ENCODE results near the gene SYNE1.

Gene SYNE1

DNA sequence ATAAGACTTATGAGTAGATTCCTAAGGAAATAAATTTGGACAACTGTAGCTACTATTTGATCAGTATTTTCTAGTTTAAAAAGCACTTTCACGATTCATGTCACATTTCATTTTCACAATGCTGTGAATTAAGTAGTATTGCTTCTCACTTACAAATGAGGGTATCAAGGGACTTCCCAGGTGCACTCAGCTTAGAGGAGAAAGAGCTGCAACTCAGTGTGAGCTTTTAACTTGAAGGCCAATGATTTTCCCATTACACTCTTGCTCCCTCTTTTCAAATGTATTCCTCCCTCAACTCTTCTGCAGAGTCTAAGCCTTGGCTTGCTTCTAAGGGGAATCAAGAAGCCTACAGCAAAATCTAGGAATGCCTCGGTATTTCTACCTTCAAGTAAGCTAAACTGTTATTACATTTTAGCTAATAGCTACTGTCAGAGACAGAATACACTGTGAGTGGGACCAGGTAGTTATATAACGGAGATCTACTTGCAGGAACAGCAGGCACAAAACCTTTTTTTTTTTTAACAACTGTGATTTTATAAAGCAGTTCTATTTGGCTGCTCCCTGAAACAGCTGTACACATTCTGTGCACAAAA lies 339.0 kb downstream of the SYNE1 start:
- Histone ChIP-seq H3K9ac (ENCODE audit: low read length) (no peak overlapping the region), H3K23ac (ENCODE audit: low read length) (no peak overlapping the region), H3K4me3 (ENCODE audit: low read depth, low read length) (no peak overlapping the region), H3K36me3 (ENCODE audit: control insufficient read depth in 1 of 2, insufficient read depth in 2 of 2, low read length in 2 of 2) (peaks cover 1 to 2% of the 10 kb centered on the region in 2 experiments), H2BK120ac (ENCODE audit: insufficient read depth, low read length, poor library complexity) (no peak overlapping the region), H3K14ac (ENCODE audit: low read length) (no peak overlapping the region), H2BK5ac (ENCODE audit: low read depth, low read length, poor library complexity) (no peak overlapping the region), H3K18ac (ENCODE audit: low read length) (no peak overlapping the region), H4K12ac (ENCODE audit: low read depth, low read length) (no peak overlapping the region), H3K4ac (ENCODE audit: low read depth, low read length) (no peak overlapping the region), H3K4me2 (ENCODE audit: low read length) (no peak overlapping the region), H3K27me3 (ENCODE audit: insufficient read depth, low read length) (no peaks in the 10 kb centered on the region), H3K79me1 (ENCODE audit: low read length) (no peaks in the 10 kb centered on the region), H3K4me1 (ENCODE audit: control insufficient read depth in 1 of 2, insufficient read depth in 2 of 2, low read length in 2 of 2) (peaks cover 0 to 2% of the 10 kb centered on the region in 2 experiments), H3K27ac (ENCODE audit: low read depth, low read length) (no peak overlapping the region), H2AK5ac (ENCODE audit: low read length) (no peak overlapping the region), H2AFZ (ENCODE audit: insufficient read depth, low read length, poor library complexity) (no peak overlapping the region), H3K79me2 (ENCODE audit: control insufficient read depth, insufficient read depth, low read length, poor library complexity) (no peaks in the 10 kb centered on the region), H2BK12ac (ENCODE audit: low read length) (no peak overlapping the region), H3K9me3 (ENCODE audit: insufficient read depth, low read depth, low read length) (no peaks in the 10 kb centered on the region), H4K8ac (ENCODE audit: low read depth, low read length) (no peak overlapping the region), H4K91ac (ENCODE audit: low read depth, low read length) (no peak overlapping the region)
- WGBS (ENCODE audit: extremely low coverage, insufficient coverage, insufficient read length) = no CpG with 5 or more reads among the region's 3 CpGs
- no peak for DNase-seq

DNA sequence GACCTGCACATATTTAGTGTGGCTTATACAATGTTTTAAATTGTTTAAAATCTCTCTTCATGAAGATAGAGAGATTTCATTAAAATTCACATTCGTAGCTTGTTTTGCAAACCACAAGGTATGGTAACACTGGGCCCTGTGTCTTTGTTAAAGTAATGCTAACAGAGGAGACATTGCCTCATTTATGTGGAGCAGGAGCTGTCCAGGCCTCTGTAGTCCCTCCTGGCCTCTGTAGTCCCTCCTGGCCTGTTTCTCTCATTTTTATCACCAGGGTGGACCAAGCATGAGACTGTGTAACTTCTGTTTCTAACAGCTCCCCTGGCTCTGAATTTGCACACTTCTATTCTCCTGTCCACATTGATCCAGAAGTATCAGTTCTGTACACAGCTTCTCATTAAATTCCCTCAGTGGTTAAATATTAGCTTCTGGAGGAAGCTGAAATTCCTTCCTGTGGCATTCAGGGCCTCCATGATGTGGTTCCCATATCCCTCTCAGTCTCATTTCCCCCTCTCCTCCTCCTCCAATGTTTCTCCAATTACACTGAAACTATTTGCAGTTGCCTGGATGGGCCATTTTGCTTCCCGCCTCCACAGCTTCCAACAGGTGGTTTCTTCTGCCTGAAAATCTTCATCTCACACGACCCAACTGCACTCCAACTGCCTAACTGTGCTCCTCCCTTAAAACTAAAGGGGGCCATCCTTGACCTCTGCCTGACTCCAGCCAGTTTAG lies 340.4 kb downstream of the SYNE1 start:
- H3K4me2 ChIP-seq (ENCODE audit: low read length) = no peak overlapping the region
- H3K14ac ChIP-seq (ENCODE audit: low read length) = no peak overlapping the region
- H3K4me3 ChIP-seq (ENCODE audit: low read depth, low read length) = no peak overlapping the region
- no peak for DNase-seq
- no peak overlapping the region for H4K91ac ChIP-seq (ENCODE audit: low read depth, low read length)
- H2AFZ ChIP-seq (ENCODE audit: insufficient read depth, low read length, poor library complexity) = no peak overlapping the region
- H3K18ac ChIP-seq (ENCODE audit: low read length) = no peak overlapping the region
- no peak overlapping the region for H2BK12ac ChIP-seq (ENCODE audit: low read length)
- no peaks in the 10 kb centered on the region for H3K9me3 ChIP-seq (ENCODE audit: insufficient read depth, low read depth, low read length)
- H4K12ac ChIP-seq (ENCODE audit: low read depth, low read length) = no peak overlapping the region
- H3K36me3 ChIP-seq (ENCODE audit: control insufficient read depth in 1 of 2, insufficient read depth in 2 of 2, low read length in 2 of 2) = peaks cover 1 to 2% of the 10 kb centered on the region in 2 experiments
- H2BK120ac ChIP-seq (ENCODE audit: insufficient read depth, low read length, poor library complexity) = no peak overlapping the region
- no peak overlapping the region for H3K27ac ChIP-seq (ENCODE audit: low read depth, low read length)
- no peak overlapping the region for H3K23ac ChIP-seq (ENCODE audit: low read length)
- no peaks in the 10 kb centered on the region for H3K79me1 ChIP-seq (ENCODE audit: low read length)
- H4K8ac ChIP-seq (ENCODE audit: low read depth, low read length) = no peak overlapping the region
- H2AK5ac ChIP-seq (ENCODE audit: low read length) = no peak overlapping the region
- H3K27me3 ChIP-seq (ENCODE audit: insufficient read depth, low read length) = no peaks in the 10 kb centered on the region
- no peaks in the 10 kb centered on the region for H3K79me2 ChIP-seq (ENCODE audit: control insufficient read depth, insufficient read depth, low read length, poor library complexity)
- H3K9ac ChIP-seq (ENCODE audit: low read length) = no peak overlapping the region
- H3K4me1 ChIP-seq (ENCODE audit: control insufficient read depth in 1 of 2, insufficient read depth in 2 of 2, low read length in 2 of 2) = peaks cover 0 to 2% of the 10 kb centered on the region in 2 experiments
- no peak overlapping the region for H2BK5ac ChIP-seq (ENCODE audit: low read depth, low read length, poor library complexity)
- no peak overlapping the region for H3K4ac ChIP-seq (ENCODE audit: low read depth, low read length)
- WGBS (ENCODE audit: extremely low coverage, insufficient coverage, insufficient read length) = no CpG with 5 or more reads among the region's 3 CpGs

DNA sequence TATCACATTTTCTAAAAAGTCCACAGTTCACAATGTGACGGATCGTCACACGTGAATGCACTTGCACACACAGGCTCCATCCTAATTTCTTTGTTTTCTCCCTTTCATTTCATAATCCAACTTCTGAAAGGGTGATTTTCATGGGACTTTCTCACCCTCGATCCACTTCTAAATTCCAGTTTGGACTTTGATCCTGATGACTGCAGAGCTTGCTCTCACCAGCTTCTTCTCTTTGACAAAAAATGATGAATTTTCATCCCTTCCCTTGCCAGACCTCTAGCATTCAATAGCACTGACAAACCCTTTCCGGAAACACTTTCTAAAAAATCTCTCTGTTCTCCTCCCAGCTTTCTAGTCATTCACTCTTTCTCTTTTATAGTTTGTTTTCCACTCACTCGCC lies 341.2 kb downstream of the SYNE1 start:
- Histone ChIP-seq H2BK120ac (ENCODE audit: insufficient read depth, low read length, poor library complexity) (no peak overlapping the region), H2BK5ac (ENCODE audit: low read depth, low read length, poor library complexity) (no peak overlapping the region), H3K4ac (ENCODE audit: low read depth, low read length) (no peak overlapping the region), H4K91ac (ENCODE audit: low read depth, low read length) (no peak overlapping the region), H3K18ac (ENCODE audit: low read length) (no peak overlapping the region), H3K9me3 (ENCODE audit: insufficient read depth, low read depth, low read length) (no peaks in the 10 kb centered on the region), H3K4me3 (ENCODE audit: low read depth, low read length) (no peak overlapping the region), H4K8ac (ENCODE audit: low read depth, low read length) (no peak overlapping the region), H2AK5ac (ENCODE audit: low read length) (no peak overlapping the region), H2AFZ (ENCODE audit: insufficient read depth, low read length, poor library complexity) (no peak overlapping the region), H3K23ac (ENCODE audit: low read length) (no peak overlapping the region), H3K27me3 (ENCODE audit: insufficient read depth, low read length) (no peaks in the 10 kb centered on the region), H3K4me1 (ENCODE audit: control insufficient read depth in 1 of 2, insufficient read depth in 2 of 2, low read length in 2 of 2) (no peaks in the 10 kb centered on the region), H3K36me3 (ENCODE audit: control insufficient read depth in 1 of 2, insufficient read depth in 2 of 2, low read length in 2 of 2) (peaks cover 1 to 2% of the 10 kb centered on the region in 2 experiments), H3K79me1 (ENCODE audit: low read length) (no peaks in the 10 kb centered on the region), H3K14ac (ENCODE audit: low read length) (no peak overlapping the region), H2BK12ac (ENCODE audit: low read length) (no peak overlapping the region), H3K79me2 (ENCODE audit: control insufficient read depth, insufficient read depth, low read length, poor library complexity) (no peaks in the 10 kb centered on the region), H3K4me2 (ENCODE audit: low read length) (no peak overlapping the region), H3K27ac (ENCODE audit: low read depth, low read length) (no peak overlapping the region), H3K9ac (ENCODE audit: low read length) (no peak overlapping the region), H4K12ac (ENCODE audit: low read depth, low read length) (no peak overlapping the region)
- DNase-seq = no peak
- WGBS (ENCODE audit: extremely low coverage, insufficient coverage, insufficient read length) = no CpG with 5 or more reads among the region's 6 CpGs

DNA sequence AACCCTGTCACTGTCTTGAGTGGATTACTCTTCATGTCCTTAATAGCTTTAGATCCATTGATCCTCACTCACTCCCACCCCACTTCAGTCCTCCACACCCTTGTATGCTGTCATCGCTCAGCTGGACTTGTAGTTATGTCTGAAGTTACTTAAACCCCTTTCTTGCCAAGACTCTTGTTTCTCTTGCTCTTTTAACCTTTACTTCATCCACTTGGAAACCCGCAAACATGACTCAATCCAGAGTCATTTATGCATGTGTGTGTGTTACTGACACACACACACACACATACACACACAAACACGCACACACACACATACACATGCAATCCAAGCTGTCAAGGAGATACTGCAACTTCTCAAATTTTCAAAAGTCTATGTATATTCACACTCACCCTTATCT lies 341.8 kb downstream of the SYNE1 start:
- Histone ChIP-seq H2BK120ac (ENCODE audit: insufficient read depth, low read length, poor library complexity) (no peak overlapping the region), H3K4me3 (ENCODE audit: low read depth, low read length) (no peak overlapping the region), H3K4me1 (ENCODE audit: control insufficient read depth in 1 of 2, insufficient read depth in 2 of 2, low read length in 2 of 2) (no peaks in the 10 kb centered on the region), H3K9me3 (ENCODE audit: insufficient read depth, low read depth, low read length) (no peaks in the 10 kb centered on the region), H3K4me2 (ENCODE audit: low read length) (no peak overlapping the region), H4K91ac (ENCODE audit: low read depth, low read length) (no peak overlapping the region), H3K14ac (ENCODE audit: low read length) (no peak overlapping the region), H3K4ac (ENCODE audit: low read depth, low read length) (no peak overlapping the region), H3K23ac (ENCODE audit: low read length) (no peak overlapping the region), H2AFZ (ENCODE audit: insufficient read depth, low read length, poor library complexity) (no peak overlapping the region), H3K27me3 (ENCODE audit: insufficient read depth, low read length) (no peaks in the 10 kb centered on the region), H3K27ac (ENCODE audit: low read depth, low read length) (no peak overlapping the region), H2AK5ac (ENCODE audit: low read length) (no peak overlapping the region), H3K79me2 (ENCODE audit: control insufficient read depth, insufficient read depth, low read length, poor library complexity) (no peaks in the 10 kb centered on the region), H3K18ac (ENCODE audit: low read length) (no peak overlapping the region), H2BK5ac (ENCODE audit: low read depth, low read length, poor library complexity) (no peak overlapping the region), H3K36me3 (ENCODE audit: control insufficient read depth in 1 of 2, insufficient read depth in 2 of 2, low read length in 2 of 2) (peaks cover 1 to 2% of the 10 kb centered on the region in 2 experiments), H4K12ac (ENCODE audit: low read depth, low read length) (no peak overlapping the region), H2BK12ac (ENCODE audit: low read length) (no peak overlapping the region), H3K79me1 (ENCODE audit: low read length) (no peaks in the 10 kb centered on the region), H3K9ac (ENCODE audit: low read length) (no peak overlapping the region), H4K8ac (ENCODE audit: low read depth, low read length) (no peak overlapping the region)
- no peak for DNase-seq
- no CpG with 5 or more reads among the region's 3 CpGs for WGBS (ENCODE audit: extremely low coverage, insufficient coverage, insufficient read length)

Measured in trophoblast cell (in vitro differentiated cells and primary cell).